ENCODE measurements around the gene C10orf67.

DNA sequence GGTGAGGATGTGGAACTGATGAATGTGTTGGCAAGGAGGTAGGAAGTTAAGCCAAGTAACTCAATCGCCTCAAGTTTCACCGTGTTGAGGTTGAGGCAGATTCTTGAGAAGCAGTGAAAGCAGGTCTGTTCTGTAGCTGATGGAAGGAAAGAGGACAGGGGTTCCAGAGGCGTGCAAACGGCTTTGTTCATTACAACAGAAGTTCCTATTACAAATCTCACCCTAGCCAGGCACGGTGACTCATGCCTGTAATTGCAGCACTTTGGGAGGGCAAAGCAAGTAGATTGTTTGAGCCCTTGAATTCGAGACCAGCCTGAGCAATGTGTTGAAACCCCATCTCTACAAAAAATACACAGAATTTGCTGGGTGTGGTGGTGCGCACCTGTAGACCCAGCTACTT, 189.4 kb downstream of the C10orf67 start:
- TF ChIP-seq, protein P1, sequence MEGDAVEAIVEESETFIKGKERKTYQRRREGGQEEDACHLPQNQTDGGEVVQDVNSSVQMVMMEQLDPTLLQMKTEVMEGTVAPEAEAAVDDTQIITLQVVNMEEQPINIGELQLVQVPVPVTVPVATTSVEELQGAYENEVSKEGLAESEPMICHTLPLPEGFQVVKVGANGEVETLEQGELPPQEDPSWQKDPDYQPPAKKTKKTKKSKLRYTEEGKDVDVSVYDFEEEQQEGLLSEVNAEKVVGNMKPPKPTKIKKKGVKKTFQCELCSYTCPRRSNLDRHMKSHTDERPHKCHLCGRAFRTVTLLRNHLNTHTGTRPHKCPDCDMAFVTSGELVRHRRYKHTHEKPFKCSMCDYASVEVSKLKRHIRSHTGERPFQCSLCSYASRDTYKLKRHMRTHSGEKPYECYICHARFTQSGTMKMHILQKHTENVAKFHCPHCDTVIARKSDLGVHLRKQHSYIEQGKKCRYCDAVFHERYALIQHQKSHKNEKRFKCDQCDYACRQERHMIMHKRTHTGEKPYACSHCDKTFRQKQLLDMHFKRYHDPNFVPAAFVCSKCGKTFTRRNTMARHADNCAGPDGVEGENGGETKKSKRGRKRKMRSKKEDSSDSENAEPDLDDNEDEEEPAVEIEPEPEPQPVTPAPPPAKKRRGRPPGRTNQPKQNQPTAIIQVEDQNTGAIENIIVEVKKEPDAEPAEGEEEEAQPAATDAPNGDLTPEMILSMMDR (IDR thresholded peaks at IDR 0.05; ENCODE audit: insufficient read depth, low read length): no peak
- TF ChIP-seq, protein P2, sequence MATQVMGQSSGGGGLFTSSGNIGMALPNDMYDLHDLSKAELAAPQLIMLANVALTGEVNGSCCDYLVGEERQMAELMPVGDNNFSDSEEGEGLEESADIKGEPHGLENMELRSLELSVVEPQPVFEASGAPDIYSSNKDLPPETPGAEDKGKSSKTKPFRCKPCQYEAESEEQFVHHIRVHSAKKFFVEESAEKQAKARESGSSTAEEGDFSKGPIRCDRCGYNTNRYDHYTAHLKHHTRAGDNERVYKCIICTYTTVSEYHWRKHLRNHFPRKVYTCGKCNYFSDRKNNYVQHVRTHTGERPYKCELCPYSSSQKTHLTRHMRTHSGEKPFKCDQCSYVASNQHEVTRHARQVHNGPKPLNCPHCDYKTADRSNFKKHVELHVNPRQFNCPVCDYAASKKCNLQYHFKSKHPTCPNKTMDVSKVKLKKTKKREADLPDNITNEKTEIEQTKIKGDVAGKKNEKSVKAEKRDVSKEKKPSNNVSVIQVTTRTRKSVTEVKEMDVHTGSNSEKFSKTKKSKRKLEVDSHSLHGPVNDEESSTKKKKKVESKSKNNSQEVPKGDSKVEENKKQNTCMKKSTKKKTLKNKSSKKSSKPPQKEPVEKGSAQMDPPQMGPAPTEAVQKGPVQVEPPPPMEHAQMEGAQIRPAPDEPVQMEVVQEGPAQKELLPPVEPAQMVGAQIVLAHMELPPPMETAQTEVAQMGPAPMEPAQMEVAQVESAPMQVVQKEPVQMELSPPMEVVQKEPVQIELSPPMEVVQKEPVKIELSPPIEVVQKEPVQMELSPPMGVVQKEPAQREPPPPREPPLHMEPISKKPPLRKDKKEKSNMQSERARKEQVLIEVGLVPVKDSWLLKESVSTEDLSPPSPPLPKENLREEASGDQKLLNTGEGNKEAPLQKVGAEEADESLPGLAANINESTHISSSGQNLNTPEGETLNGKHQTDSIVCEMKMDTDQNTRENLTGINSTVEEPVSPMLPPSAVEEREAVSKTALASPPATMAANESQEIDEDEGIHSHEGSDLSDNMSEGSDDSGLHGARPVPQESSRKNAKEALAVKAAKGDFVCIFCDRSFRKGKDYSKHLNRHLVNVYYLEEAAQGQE (IDR thresholded peaks at IDR 0.05; ENCODE audit: insufficient replicate concordance, low read depth): no peak
- no peak for TF ChIP-seq GABPA (IDR thresholded peaks at IDR 0.05; ENCODE audit: low read depth)

Measured in HL-60 (cell line).